HG02759 (cell line): Measurements from ENCODE around the gene CNRIP1.
"Not testable (repeated sequence)": the region's sequence is repeated elsewhere in the genome, so short reads cannot be mapped to it uniquely, and the experiment has no call there.

Source experiments
- ATAC-seq: cut with Tn5 transposase; IDR thresholded peaks from one replicate; pipeline ENCODE4 v1.9.1; 2021; ENCODE audit warnings: mild to moderate bottlenecking, moderate library complexity; ENCODE audit not compliant: unreplicated experiment

Gene CNRIP1

GRCh38 chr2:68341062-68341329 lies 21.2 kb upstream of the CNRIP1 start:
- ATAC-seq: no peak

GRCh38 chr2:68340226-68341061 lies 20.7 kb upstream of the CNRIP1 start:
- no peak for ATAC-seq

GRCh38 chr2:68336192-68336591 lies 16.4 kb upstream of the CNRIP1 start:
- no peak for ATAC-seq

GRCh38 chr2:68333931-68334330 lies 14.2 kb upstream of the CNRIP1 start:
- no peak for ATAC-seq

GRCh38 chr2:68333009-68333408 lies 13.3 kb upstream of the CNRIP1 start:
- ATAC-seq: no peak

GRCh38 chr2:68330691-68331090 lies 10.9 kb upstream of the CNRIP1 start:
- no peak for ATAC-seq

- ATAC-seq: no peak
Measured at GRCh38 chr2:68328901-68329300, 9.2 kb upstream of the CNRIP1 start.

- no peak for ATAC-seq
Measured at GRCh38 chr2:68325056-68325455, 5.3 kb upstream of the CNRIP1 start.

GRCh38 chr2:68320118-68320641 lies 431 bp upstream of the CNRIP1 start:
- no peak for ATAC-seq

- no peak for ATAC-seq
Measured at GRCh38 chr2:68318914-68319397, 793 bp downstream of the CNRIP1 start.

- no peak for ATAC-seq
Measured at GRCh38 chr2:68317971-68318913, 1.5 kb downstream of the CNRIP1 start.

GRCh38 chr2:68316111-68316510 lies 3.6 kb downstream of the CNRIP1 start:
- no peak for ATAC-seq

- no peak for ATAC-seq
Measured at GRCh38 chr2:68311033-68311432, 8.7 kb downstream of the CNRIP1 start.

GRCh38 chr2:68309426-68309825 lies 10.3 kb downstream of the CNRIP1 start:
- no peak for ATAC-seq

- not testable (repeated sequence) for ATAC-seq
Measured at GRCh38 chr2:68303902-68304272, 15.9 kb downstream of the CNRIP1 start.

- no peak for ATAC-seq
Measured at GRCh38 chr2:68303033-68303901, 16.5 kb downstream of the CNRIP1 start.

GRCh38 chr2:68302281-68302875 lies 17.4 kb downstream of the CNRIP1 start:
- no peak for ATAC-seq

- ATAC-seq: peak; percentile 53
Measured at GRCh38 chr2:68295516-68295915, 24.2 kb downstream of the CNRIP1 start.

GRCh38 chr2:68294913-68295312 lies 24.8 kb downstream of the CNRIP1 start:
- no peak for ATAC-seq

GRCh38 chr2:68294187-68294586 lies 25.6 kb downstream of the CNRIP1 start:
- no peak for ATAC-seq
